Adipocyte (in vitro differentiated cells): Measurements from ENCODE around the gene PEX19.

Experiments
- DNase-seq: peaks from one replicate; pipeline ENCODE4 v3.0.0-alpha.2; 2015; ENCODE audit warnings: low read depth
- H3K27me3 ChIP-seq: replicated peaks from 2 replicates; pipeline ENCODE4 v1.7.0; 2013; ENCODE audit warnings: mild to moderate bottlenecking, low read length, moderate library complexity; ENCODE audit not compliant: control insufficient read depth, insufficient read depth
- H3K36me3 ChIP-seq: 2 replicates; pipeline ENCODE4 v1.7.0; 2013; ENCODE audit warnings: low read length, mild to moderate bottlenecking, moderate library complexity; ENCODE audit not compliant: control insufficient read depth, insufficient read depth, severe bottlenecking
- H3K4me1 ChIP-seq: 2 replicates; pipeline ENCODE4 v1.7.0; 2013; ENCODE audit warnings: mild to moderate bottlenecking, low read length, moderate library complexity; ENCODE audit not compliant: control insufficient read depth, insufficient read depth
- H3K4me3 ChIP-seq: 2 replicates; pipeline ENCODE4 v1.7.0; 2013; ENCODE audit warnings: mild to moderate bottlenecking, low read length, moderate library complexity
- H3K9ac ChIP-seq: 2 replicates; pipeline ENCODE4 v1.7.0; 2013; ENCODE audit warnings: mild to moderate bottlenecking, low read length, moderate library complexity
- H3K9me3 ChIP-seq: 2 replicates; pipeline ENCODE4 v1.7.0; 2013; ENCODE audit warnings: mild to moderate bottlenecking, low read length, moderate library complexity; ENCODE audit not compliant: control insufficient read depth

PEX19 gene

GRCh38 chr1:160284782-160285344, at the start of gene PEX19:
Gene PEX19, minus strand, starts transcription at chr1:160285133. Its CDS starts 9 bp downstream, at chr1:160285124.
- Histone ChIP-seq H3K36me3 (peaks cover 73% of the 10 kb centered on the region), H3K9me3 (no peaks in the 10 kb centered on the region), H3K4me1 (peaks cover 42% of the 10 kb centered on the region), H3K9ac (peak within 1 kb of the TSS; percentile 99), H3K4me3 (peak within 1 kb of the TSS; percentile 95), H3K27me3 (no peaks in the 10 kb centered on the region)
- peak; percentile 97 for DNase-seq

GRCh38 chr1:160332516-160332915, 47.6 kb upstream of the PEX19 start:
- H3K9ac ChIP-seq: no peak overlapping the region
- peaks cover 97% of the 10 kb centered on the region for H3K36me3 ChIP-seq
- no peaks in the 10 kb centered on the region for H3K27me3 ChIP-seq
- no peak overlapping the region for H3K4me3 ChIP-seq
- no peak for DNase-seq
- H3K4me1 ChIP-seq: no peaks in the 10 kb centered on the region
- H3K9me3 ChIP-seq: no peaks in the 10 kb centered on the region

GRCh38 chr1:160330119-160330518, 45.2 kb upstream of the PEX19 start:
- peaks cover 99% of the 10 kb centered on the region for H3K36me3 ChIP-seq
- no peaks in the 10 kb centered on the region for H3K27me3 ChIP-seq
- DNase-seq: no peak
- H3K4me1 ChIP-seq: no peaks in the 10 kb centered on the region
- H3K4me3 ChIP-seq: no peak overlapping the region
- no peak overlapping the region for H3K9ac ChIP-seq
- no peaks in the 10 kb centered on the region for H3K9me3 ChIP-seq

DNA sequence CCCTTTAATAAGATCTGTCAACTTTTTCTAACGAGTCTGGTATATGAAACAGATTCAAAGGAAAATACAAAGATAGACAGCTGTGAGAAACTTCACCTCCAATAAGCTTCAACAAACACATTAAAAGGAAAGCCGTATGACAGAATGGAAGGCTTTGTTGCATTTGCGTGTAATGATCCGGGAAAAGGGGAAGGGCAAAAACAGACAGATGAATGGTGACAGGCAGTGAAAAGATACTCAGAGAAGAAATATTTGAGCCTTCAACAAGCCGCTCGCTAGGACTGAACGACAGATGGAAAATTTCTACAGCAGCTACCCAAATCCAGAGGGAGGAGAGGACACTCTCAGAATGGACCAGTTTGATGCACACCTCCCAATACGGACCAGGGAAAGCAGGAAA, 43.3 kb upstream of the PEX19 start:
- no peaks in the 10 kb centered on the region for H3K27me3 ChIP-seq
- DNase-seq: no peak
- no peak overlapping the region for H3K4me3 ChIP-seq
- H3K9me3 ChIP-seq: no peaks in the 10 kb centered on the region
- H3K9ac ChIP-seq: no peak overlapping the region
- H3K36me3 ChIP-seq: peaks cover 93% of the 10 kb centered on the region
- H3K4me1 ChIP-seq: peaks cover 5% of the 10 kb centered on the region

- peaks cover 93% of the 10 kb centered on the region for H3K36me3 ChIP-seq
- H3K27me3 ChIP-seq: no peaks in the 10 kb centered on the region
- no peak overlapping the region for H3K9ac ChIP-seq
- no peaks in the 10 kb centered on the region for H3K9me3 ChIP-seq
- DNase-seq: no peak
- H3K4me3 ChIP-seq: no peak overlapping the region
- peaks cover 5% of the 10 kb centered on the region for H3K4me1 ChIP-seq
These were observed 41.5 kb upstream of the PEX19 start for GRCh38 chr1:160326418-160326817.

DNA sequence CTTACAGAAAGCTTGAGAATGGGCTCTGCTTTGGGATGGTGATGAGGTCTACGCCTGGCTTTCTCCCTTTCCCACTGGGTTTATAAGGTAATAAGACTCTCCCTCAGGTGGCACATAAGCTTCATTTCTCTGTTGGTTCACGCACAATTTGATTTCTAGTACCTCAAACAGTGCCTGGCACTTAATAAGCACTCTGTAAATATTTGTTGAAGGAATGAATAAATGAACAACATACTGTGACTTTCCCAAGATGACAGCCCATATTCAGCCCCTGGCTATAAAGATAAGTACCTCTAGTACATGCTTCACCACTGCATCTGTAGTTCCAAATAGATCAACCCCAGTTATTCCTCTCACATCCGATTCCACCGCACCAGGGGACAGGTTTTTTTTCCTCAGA, 40.3 kb upstream of the PEX19 start:
- Histone ChIP-seq H3K4me3 (no peak overlapping the region), H3K36me3 (peaks cover 89% of the 10 kb centered on the region), H3K27me3 (no peaks in the 10 kb centered on the region), H3K9ac (no peak overlapping the region), H3K9me3 (no peaks in the 10 kb centered on the region), H3K4me1 (peaks cover 5% of the 10 kb centered on the region)
- no peak for DNase-seq

DNA sequence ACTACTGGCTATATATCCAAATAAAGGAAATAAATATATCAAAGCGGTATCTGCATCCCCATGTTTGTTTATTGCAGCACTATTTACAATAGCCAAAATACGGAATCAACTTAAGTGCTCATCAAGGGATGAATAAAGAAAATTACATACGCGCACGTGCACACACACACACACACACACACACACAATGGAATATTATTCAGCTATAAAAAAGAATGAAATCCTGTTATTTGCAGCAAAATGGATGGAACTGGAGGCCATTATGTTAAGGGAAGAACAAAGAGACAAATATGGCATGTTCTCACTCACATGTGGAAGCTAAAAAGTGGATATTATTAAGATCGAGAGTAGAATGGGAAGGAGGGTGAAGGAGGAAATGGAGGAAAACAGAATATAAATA, 37.9 kb upstream of the PEX19 start:
- DNase-seq: no peak
- Histone ChIP-seq H3K36me3 (peaks cover 86% of the 10 kb centered on the region), H3K4me1 (peaks cover 5% of the 10 kb centered on the region), H3K27me3 (no peaks in the 10 kb centered on the region), H3K9ac (no peak overlapping the region), H3K9me3 (no peaks in the 10 kb centered on the region), H3K4me3 (no peak overlapping the region)

GRCh38 chr1:160315359-160315758, 30.4 kb upstream of the PEX19 start:
- Histone ChIP-seq H3K4me3 (no peak overlapping the region), H3K9ac (no peak overlapping the region), H3K36me3 (peaks cover 93% of the 10 kb centered on the region), H3K4me1 (peaks cover 4% of the 10 kb centered on the region), H3K9me3 (no peaks in the 10 kb centered on the region), H3K27me3 (no peaks in the 10 kb centered on the region)
- DNase-seq: no peak

- Histone ChIP-seq H3K4me1 (peaks cover 28% of the 10 kb centered on the region), H3K9ac (peak overlapping the region; percentile 65), H3K27me3 (no peaks in the 10 kb centered on the region), H3K36me3 (peaks cover 97% of the 10 kb centered on the region), H3K9me3 (no peaks in the 10 kb centered on the region), H3K4me3 (peak overlapping the region; percentile 49)
- DNase-seq: peak; percentile 22
These were observed 24.6 kb upstream of the PEX19 start for GRCh38 chr1:160309571-160309970.

DNA sequence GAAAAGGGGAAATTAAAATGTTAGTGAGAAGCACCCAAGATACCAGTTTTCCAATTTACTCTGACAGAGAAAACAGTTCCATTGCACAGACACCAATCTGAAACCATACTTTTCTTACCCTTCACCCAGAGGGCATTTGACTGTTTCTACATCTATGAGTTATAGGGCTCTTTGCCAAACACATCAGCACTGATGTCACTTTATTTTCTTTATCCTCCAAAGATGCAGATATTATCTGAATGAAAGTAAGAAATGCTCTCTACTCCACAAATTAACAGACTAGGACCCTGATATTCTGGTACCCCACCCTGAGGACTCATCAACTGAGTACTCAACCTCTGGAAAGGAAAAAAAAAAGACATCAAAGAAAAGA, 24.2 kb upstream of the PEX19 start:
- Histone ChIP-seq H3K4me1 (peaks cover 28% of the 10 kb centered on the region), H3K4me3 (peak overlapping the region; percentile 49), H3K27me3 (no peaks in the 10 kb centered on the region), H3K36me3 (peaks cover 97% of the 10 kb centered on the region), H3K9ac (peak overlapping the region; percentile 65), H3K9me3 (no peaks in the 10 kb centered on the region)
- peak; percentile 73 for DNase-seq

DNA sequence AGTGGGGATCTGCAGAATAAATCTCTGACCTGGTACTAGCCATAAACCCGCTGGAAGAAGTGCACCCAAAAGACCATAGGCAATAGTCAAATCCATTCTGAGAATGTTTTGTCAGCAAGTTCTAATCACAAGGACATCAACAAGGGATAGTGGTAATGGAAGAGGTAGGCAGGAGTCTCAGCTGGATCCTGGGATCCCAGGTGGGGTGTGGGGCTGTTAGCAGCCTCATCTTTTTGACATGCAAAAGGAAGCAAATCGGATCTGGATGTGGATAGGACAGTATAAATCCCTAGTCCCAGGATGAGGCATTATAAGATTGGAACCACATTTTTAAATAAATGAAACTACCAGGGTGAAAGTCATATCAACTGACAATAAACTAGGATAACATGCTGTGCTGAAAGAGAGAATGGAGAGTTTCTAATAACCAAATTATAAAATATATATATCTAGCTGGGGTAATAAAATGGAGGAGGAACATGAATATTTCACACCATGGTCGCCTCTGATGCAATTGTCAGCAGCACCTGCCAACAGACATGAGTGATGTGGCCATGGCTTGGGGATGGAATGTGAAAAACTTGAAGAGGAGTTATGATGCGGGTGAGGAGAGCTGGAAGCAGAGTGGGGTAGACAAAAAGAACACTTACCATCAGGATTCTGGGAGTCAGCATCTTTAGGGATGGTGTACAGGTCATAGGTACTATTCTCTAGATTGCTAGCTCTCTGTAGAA, 23.7 kb upstream of the PEX19 start:
- H3K4me3 ChIP-seq: peak overlapping the region; percentile 49
- H3K9ac ChIP-seq: peak overlapping the region; percentile 65
- peaks cover 97% of the 10 kb centered on the region for H3K36me3 ChIP-seq
- no peaks in the 10 kb centered on the region for H3K9me3 ChIP-seq
- peaks cover 28% of the 10 kb centered on the region for H3K4me1 ChIP-seq
- no peaks in the 10 kb centered on the region for H3K27me3 ChIP-seq
- DNase-seq: peak; percentile 5
